ENCODE results near the gene EPHB1. TPM values are rescaled to one million over a fixed set of nuclear protein-coding genes. Genes with fewer than 3 reads are reported as not detected.

EPHB1 gene
- total and polyA plus RNA-seq, 4 donors, result 0.23 to 1.7 (median 0.52) TPM

- no peak overlapping the region for H3K27ac ChIP-seq (ENCODE audit: low read depth in 1 of 2, low read length in 2 of 2)
- no peak for DNase-seq (ENCODE audit: low spot score)
- WGBS, result 91% methylated on average over 1 of the region's 1 CpG
Measured at GRCh38 chr3:135161425-135161824, 366.4 kb downstream of the EPHB1 start.

More at GRCh38 chr3:135161425-135161824, 366.4 kb downstream of the EPHB1 start:
- H3K4me1 ChIP-seq (ENCODE audit: control insufficient read depth in 4 of 4, insufficient read depth in 4 of 4, low read length in 3 of 4), result peaks cover 2 to 33% (median 22%) of the 10 kb centered on the region in 4 donors
- H3K36me3 ChIP-seq (ENCODE audit: control insufficient read depth in 4 of 4, insufficient read depth in 3 of 4, low read depth in 1 of 4, low read length in 3 of 4), result no peaks in the 10 kb centered on the region
- H3K9me3 ChIP-seq (ENCODE audit: control insufficient read depth in 4 of 4, low read length in 3 of 4), result no peaks in the 10 kb centered on the region
- H3K4me3 ChIP-seq (ENCODE audit: low read depth in 1 of 3, low read length in 3 of 3), result no peak overlapping the region
- no peaks in the 10 kb centered on the region for H3K27me3 ChIP-seq (ENCODE audit: control insufficient read depth in 4 of 4, insufficient read depth in 4 of 4, low read length in 3 of 4)
- no peak overlapping the region for H3K9ac ChIP-seq (ENCODE audit: low read depth in 1 of 2, low read length in 2 of 2)
- no peak for TF ChIP-seq SP1 (IDR thresholded peaks at IDR 0.05)
- no peak for TF ChIP-seq TAF1 (conservative IDR thresholded peaks at IDR 0.05)
- no peak for TF ChIP-seq GABPA (IDR thresholded peaks at IDR 0.05 in 1 of 2, conservative IDR thresholded peaks at IDR 0.05 in 1 of 2)
- TF ChIP-seq HNF4A (conservative IDR thresholded peaks at IDR 0.05), result no peak
- TF ChIP-seq, protein P1, sequence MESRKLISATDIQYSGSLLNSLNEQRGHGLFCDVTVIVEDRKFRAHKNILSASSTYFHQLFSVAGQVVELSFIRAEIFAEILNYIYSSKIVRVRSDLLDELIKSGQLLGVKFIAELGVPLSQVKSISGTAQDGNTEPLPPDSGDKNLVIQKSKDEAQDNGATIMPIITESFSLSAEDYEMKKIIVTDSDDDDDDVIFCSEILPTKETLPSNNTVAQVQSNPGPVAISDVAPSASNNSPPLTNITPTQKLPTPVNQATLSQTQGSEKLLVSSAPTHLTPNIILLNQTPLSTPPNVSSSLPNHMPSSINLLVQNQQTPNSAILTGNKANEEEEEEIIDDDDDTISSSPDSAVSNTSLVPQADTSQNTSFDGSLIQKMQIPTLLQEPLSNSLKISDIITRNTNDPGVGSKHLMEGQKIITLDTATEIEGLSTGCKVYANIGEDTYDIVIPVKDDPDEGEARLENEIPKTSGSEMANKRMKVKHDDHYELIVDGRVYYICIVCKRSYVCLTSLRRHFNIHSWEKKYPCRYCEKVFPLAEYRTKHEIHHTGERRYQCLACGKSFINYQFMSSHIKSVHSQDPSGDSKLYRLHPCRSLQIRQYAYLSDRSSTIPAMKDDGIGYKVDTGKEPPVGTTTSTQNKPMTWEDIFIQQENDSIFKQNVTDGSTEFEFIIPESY (IDR thresholded peaks at IDR 0.05), result no peak
- TF ChIP-seq JUND (IDR thresholded peaks at IDR 0.05), result no peak
- no peak for TF ChIP-seq YY1 (IDR thresholded peaks at IDR 0.05)
- no peak for TF ChIP-seq EGR1 (IDR thresholded peaks at IDR 0.05; ENCODE audit: low read depth in 2 of 2)
- TF ChIP-seq RXRA (IDR thresholded peaks at IDR 0.05), result no peak
- TF ChIP-seq HNF4G (IDR thresholded peaks at IDR 0.05), result no peak
- no peak for TF ChIP-seq ATF3 (IDR thresholded peaks at IDR 0.05)
- no peak for TF ChIP-seq RAD21 (IDR thresholded peaks at IDR 0.05)
- TF ChIP-seq REST (IDR thresholded peaks at IDR 0.05), result no peak
- TF ChIP-seq, protein P2, sequence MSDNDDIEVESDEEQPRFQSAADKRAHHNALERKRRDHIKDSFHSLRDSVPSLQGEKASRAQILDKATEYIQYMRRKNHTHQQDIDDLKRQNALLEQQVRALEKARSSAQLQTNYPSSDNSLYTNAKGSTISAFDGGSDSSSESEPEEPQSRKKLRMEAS (IDR thresholded peaks at IDR 0.05), result no peak
- TF ChIP-seq FOXA1 (IDR thresholded peaks at IDR 0.05), result no peak
- TF ChIP-seq, protein P3, sequence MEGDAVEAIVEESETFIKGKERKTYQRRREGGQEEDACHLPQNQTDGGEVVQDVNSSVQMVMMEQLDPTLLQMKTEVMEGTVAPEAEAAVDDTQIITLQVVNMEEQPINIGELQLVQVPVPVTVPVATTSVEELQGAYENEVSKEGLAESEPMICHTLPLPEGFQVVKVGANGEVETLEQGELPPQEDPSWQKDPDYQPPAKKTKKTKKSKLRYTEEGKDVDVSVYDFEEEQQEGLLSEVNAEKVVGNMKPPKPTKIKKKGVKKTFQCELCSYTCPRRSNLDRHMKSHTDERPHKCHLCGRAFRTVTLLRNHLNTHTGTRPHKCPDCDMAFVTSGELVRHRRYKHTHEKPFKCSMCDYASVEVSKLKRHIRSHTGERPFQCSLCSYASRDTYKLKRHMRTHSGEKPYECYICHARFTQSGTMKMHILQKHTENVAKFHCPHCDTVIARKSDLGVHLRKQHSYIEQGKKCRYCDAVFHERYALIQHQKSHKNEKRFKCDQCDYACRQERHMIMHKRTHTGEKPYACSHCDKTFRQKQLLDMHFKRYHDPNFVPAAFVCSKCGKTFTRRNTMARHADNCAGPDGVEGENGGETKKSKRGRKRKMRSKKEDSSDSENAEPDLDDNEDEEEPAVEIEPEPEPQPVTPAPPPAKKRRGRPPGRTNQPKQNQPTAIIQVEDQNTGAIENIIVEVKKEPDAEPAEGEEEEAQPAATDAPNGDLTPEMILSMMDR (IDR thresholded peaks at IDR 0.05; ENCODE audit: low read depth, low read length, missing input control), result no peak
- TF ChIP-seq NR2F2 (IDR thresholded peaks at IDR 0.05), result no peak
